GM12875 (cell line): Measurements from ENCODE around the gene RIBC1.

ENCODE experiments used
- H3K4me3 ChIP-seq: one replicate; pipeline ENCODE4 v1.5.1; 2011; ENCODE audit warnings: low read depth, low read length, control low read depth
- CTCF ChIP-seq: IDR thresholded peaks from 2 replicates; pipeline ENCODE4 v1.5.1; 2011; ENCODE audit warnings: low read depth, mild to moderate bottlenecking, control low read depth, inconsistent platforms, low read length, moderate library complexity, borderline replicate concordance; ENCODE audit not compliant: insufficient read depth

The RIBC1 gene

DNA sequence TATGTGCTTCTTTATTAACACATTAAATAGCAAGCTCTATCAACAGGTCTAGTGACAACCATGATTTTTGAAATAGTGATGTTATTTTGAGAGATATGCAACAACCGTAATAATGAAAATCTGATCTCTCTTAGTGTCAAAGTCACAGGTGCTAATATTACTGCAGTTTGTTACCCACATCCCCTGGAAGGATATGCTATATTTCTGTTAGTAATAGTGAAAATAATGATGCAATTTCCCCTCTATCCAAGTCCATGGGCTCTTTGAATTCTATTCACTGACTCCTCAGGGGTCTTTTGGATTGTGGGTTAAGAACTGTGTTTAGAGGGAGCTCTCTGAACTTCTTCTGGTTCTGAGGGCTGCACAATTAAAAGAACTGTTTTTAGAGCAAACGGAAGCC, 14.5 kb downstream of the RIBC1 start:
- H3K4me3 ChIP-seq: peak overlapping the region; percentile 16
- TF ChIP-seq CTCF: no peak

DNA sequence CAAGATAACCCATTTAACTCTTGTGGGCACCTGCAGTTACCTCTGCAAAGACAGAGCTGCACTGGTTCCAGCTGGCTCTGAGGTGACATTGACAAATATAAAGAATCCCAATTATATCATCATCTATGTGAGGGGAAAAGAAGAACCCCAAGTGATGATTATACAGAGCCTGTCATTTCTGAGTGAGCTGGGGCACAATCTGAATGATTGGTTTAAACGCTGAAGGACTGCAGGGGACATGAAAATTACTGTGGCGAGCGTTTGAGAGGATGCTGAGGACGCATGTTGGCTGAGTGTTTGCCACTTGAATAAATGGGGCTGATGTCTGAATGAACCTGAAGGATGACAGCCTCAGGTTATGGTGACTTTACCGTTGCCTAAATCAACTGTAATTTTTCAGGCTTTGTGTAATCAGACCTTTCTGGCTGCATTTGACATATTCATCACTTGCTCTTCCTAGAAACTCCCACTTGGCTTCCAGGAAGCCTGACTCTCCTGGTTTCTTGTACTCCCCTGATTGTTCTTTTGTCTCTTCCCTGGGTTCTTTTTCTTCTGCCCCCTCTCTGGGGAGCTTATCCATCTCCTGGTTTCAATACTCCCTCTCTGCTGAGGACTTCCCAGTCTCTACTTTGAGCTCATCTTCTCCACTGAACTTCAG, 15.6 kb downstream of the RIBC1 start:
- TF ChIP-seq CTCF: no peak
- no peak overlapping the region for H3K4me3 ChIP-seq

- no peak for TF ChIP-seq CTCF
- no peak overlapping the region for H3K4me3 ChIP-seq
Observed at GRCh38 chrX:53438832-53439230, 16.2 kb downstream of the RIBC1 start.

- no peak overlapping the region for H3K4me3 ChIP-seq
- no peak for TF ChIP-seq CTCF
Observed at GRCh38 chrX:53440101-53440500, 17.4 kb downstream of the RIBC1 start.

DNA sequence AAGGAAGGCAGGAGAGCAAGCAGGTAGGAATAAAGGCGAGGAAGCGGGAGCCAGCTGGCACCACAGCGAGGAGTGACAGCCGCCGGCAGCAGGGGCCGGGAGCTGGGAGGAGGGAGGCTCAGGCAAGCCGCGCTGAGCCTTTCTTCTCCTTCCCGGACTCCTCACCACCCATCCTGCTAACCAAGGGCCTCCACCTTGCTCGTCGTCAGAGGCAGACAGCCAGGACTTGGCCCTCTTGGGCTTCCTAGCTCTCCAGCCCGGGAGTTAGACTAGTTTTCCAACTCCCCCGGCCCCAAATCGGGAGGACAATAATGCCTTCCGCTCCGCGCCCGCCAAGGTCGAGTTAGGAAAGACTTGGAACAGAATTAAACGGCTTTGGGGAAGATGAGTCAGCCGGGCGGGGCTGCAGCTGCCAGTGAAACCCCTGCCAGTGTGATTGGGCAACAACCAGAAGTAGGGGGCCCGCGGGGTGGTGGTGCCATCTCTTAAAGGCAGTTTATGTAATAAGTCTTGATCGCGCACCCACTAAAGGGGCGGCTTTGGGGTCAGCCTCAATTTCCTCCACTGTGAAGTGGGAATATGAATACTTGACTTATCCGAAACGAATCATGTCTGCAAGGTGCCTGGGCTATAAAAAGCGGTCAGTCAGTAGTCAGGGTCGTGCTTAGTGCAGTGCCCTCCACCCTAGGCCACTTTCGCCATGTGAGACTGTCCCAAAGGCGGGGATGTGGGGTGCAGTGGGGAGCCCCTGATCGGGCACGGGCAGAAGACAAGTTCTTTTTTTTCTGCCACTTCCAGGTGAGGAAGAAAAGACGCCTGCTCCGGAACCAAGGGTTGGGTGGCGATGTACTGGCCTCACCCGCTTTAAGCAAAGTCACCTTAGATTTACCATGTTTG, 18.2 kb downstream of the RIBC1 start:
- no peak for TF ChIP-seq CTCF
- peak overlapping the region; percentile 59 for H3K4me3 ChIP-seq

GRCh38 chrX:53441531-53442321, 19.1 kb downstream of the RIBC1 start:
- no peak for TF ChIP-seq CTCF
- H3K4me3 ChIP-seq: peak overlapping the region; percentile 59
